Bronchus fibroblast of lung (primary cell): ENCODE results near the gene NLGN2. TPM values are rescaled to one million over a fixed set of nuclear protein-coding genes. Genes with fewer than 3 reads are reported as not detected.

Experiments
- total RNA-seq: library from RNA; depleted of rRNA; stranded (reverse); fragments of >200 nt; gene quantifications from 2 replicates; pipeline ENCODE4 v1.2.3, GENCODE V29; 2015

The NLGN2 gene
- 9.1 and 10.3 TPM in 2 replicates for total RNA-seq

GRCh38 chr17:7407485-7408251 is at the start of gene NLGN2:
Gene NLGN2, plus strand, starts transcription at chr17:7407845. Its CDS starts 411 bp downstream, at chr17:7408256.

GRCh38 chr17:7380855-7381683 is 26.6 kb upstream of the NLGN2 start, which contains the start of gene TNK1:
Gene TNK1, plus strand, starts transcription at chr17:7381089. Its CDS starts 1,838 bp downstream, at chr17:7382927.

GRCh38 chr17:7394452-7395191 is 13.0 kb upstream of the NLGN2 start, which contains the start of gene PLSCR3:
Gene PLSCR3, minus strand, starts transcription at chr17:7394525. Its CDS starts 415 bp downstream, at chr17:7394110.

GRCh38 chr17:7403977-7404736 is 3.5 kb upstream of the NLGN2 start, which contains the start of gene TMEM256:
Gene TMEM256, minus strand, starts transcription at chr17:7404097. Its CDS starts 13 bp downstream, at chr17:7404084.

GRCh38 chr17:7419819-7420610 is 12.4 kb downstream of the NLGN2 start, which contains the start of gene SPEM1:
Gene SPEM1, plus strand, starts transcription at chr17:7420324. Its CDS starts 61 bp downstream, at chr17:7420385.

GRCh38 chr17:7425316-7425715 is 17.7 kb downstream of the NLGN2 start, which contains the start of gene SPEM2:
Gene SPEM2, plus strand, starts transcription at chr17:7425616. Its CDS starts 73 bp downstream, at chr17:7425689.

GRCh38 chr17:7428557-7428956 is 20.9 kb downstream of the NLGN2 start, which contains the start of gene SPEM3:
Gene SPEM3, plus strand, starts transcription at chr17:7428857. Its CDS starts 46 bp downstream, at chr17:7428903.

GRCh38 chr17:7439462-7440112 is 31.9 kb downstream of the NLGN2 start, which contains the start of gene FGF11:
Gene FGF11, plus strand, starts transcription at chr17:7439512. Its CDS starts 109 bp downstream, at chr17:7439621.

GRCh38 chr17:7444682-7445618 is 37.3 kb downstream of the NLGN2 start, which contains the start of gene CHRNB1:
Gene CHRNB1, plus strand, starts transcription at chr17:7445061. Its CDS starts 67 bp downstream, at chr17:7445128.

Other genes with a start within 250 kb of the NLGN2 start
- gene ASGR1, start 228.5 kb upstream of the NLGN2 start, total RNA-seq: 0.34 and 1.2 TPM in 2 replicates
- gene DLG4, start 188.0 kb upstream of the NLGN2 start, total RNA-seq: 7.9 and 8.9 TPM in 2 replicates
- 179 and 194 TPM in 2 replicates for gene ACADVL, start 187.9 kb upstream of the NLGN2 start, total RNA-seq
- gene DVL2, start 173.3 kb upstream of the NLGN2 start, total RNA-seq: 57.5 and 65.3 TPM in 2 replicates
- 41.5 and 42.4 TPM in 2 replicates for gene PHF23, start 168.4 kb upstream of the NLGN2 start, total RNA-seq
- gene GABARAP, start 165.4 kb upstream of the NLGN2 start, total RNA-seq: 213 and 286 TPM in 2 replicates
- 58.0 and 67.5 TPM in 2 replicates for gene CTDNEP1, start 156.1 kb upstream of the NLGN2 start, total RNA-seq
- 37.8 and 40.9 TPM in 2 replicates for gene ELP5, start 155.6 kb upstream of the NLGN2 start, total RNA-seq
- 11.3 and 13.1 TPM in 2 replicates for gene CLDN7, start 145.4 kb upstream of the NLGN2 start, total RNA-seq
- gene SLC2A4, start 126.1 kb upstream of the NLGN2 start, total RNA-seq: 0.15 and 1.0 TPM in 2 replicates
- 0.34 TPM in 1 of 2 replicates, not detected in the other for gene YBX2, start 113.2 kb upstream of the NLGN2 start, total RNA-seq
- gene EIF5A, start 100.2 kb upstream of the NLGN2 start, total RNA-seq: 783 and 934 TPM in 2 replicates
- gene GPS2, start 92.5 kb upstream of the NLGN2 start, total RNA-seq: 70.6 and 96.3 TPM in 2 replicates
- 9.9 and 12.2 TPM in 2 replicates for gene NEURL4, start 78.5 kb upstream of the NLGN2 start, total RNA-seq
- 0.50 and 1.2 TPM in 2 replicates for gene ACAP1, start 71.3 kb upstream of the NLGN2 start, total RNA-seq
- 7.6 and 7.9 TPM in 2 replicates for gene KCTD11, start 55.7 kb upstream of the NLGN2 start, total RNA-seq
- 0.15 TPM in 1 of 2 replicates, not detected in the other for gene TMEM95, start 52.7 kb upstream of the NLGN2 start, total RNA-seq
- gene TNK1, start 26.8 kb upstream of the NLGN2 start, total RNA-seq: under 0.01 TPM in 1 of 2 replicates, not detected in the other
- 43.9 and 45.8 TPM in 2 replicates for gene PLSCR3, start 13.3 kb upstream of the NLGN2 start, total RNA-seq
- gene TMEM256, start 3.7 kb upstream of the NLGN2 start, total RNA-seq: 213 and 214 TPM in 2 replicates
- not detected in 2 replicates for gene SPEM1, start 12.5 kb downstream of the NLGN2 start, total RNA-seq
- not detected in 2 replicates for gene SPEM2, start 17.8 kb downstream of the NLGN2 start, total RNA-seq
- not detected in 2 replicates for gene SPEM3, start 21.0 kb downstream of the NLGN2 start, total RNA-seq
- 2.2 and 3.5 TPM in 2 replicates for gene TMEM102, start 27.6 kb downstream of the NLGN2 start, total RNA-seq
- gene FGF11, start 31.7 kb downstream of the NLGN2 start, total RNA-seq: 0.30 TPM in 1 of 2 replicates, not detected in the other
- 2.0 and 3.6 TPM in 2 replicates for gene CHRNB1, start 37.2 kb downstream of the NLGN2 start, total RNA-seq
- 15.3 and 16.6 TPM in 2 replicates for gene ZBTB4, start 71.8 kb downstream of the NLGN2 start, total RNA-seq
- not detected in 2 replicates for gene SLC35G6, start 73.6 kb downstream of the NLGN2 start, total RNA-seq
- gene POLR2A, start 76.5 kb downstream of the NLGN2 start, total RNA-seq: 21.5 and 22.1 TPM in 2 replicates
- 21.4 and 23.6 TPM in 2 replicates for gene TNFSF12, start 141.2 kb downstream of the NLGN2 start, total RNA-seq
- gene TNFSF13, start 150.9 kb downstream of the NLGN2 start, total RNA-seq: 1.2 TPM in 2 replicates
- gene SENP3, start 154.1 kb downstream of the NLGN2 start, total RNA-seq: 70.2 and 87.8 TPM in 2 replicates
- gene CD68, start 171.8 kb downstream of the NLGN2 start, total RNA-seq: 27.7 and 27.8 TPM in 2 replicates
- 243 and 251 TPM in 2 replicates for gene MPDU1, start 176.0 kb downstream of the NLGN2 start, total RNA-seq
- 2.4 and 2.7 TPM in 2 replicates for gene SOX15, start 182.2 kb downstream of the NLGN2 start, total RNA-seq
- 30.6 and 36.0 TPM in 2 replicates for gene FXR2, start 207.1 kb downstream of the NLGN2 start, total RNA-seq
- 34.1 and 35.5 TPM in 2 replicates for gene SAT2, start 220.0 kb downstream of the NLGN2 start, total RNA-seq
- 0.15 and 0.84 TPM in 2 replicates for gene SHBG, start 222.3 kb downstream of the NLGN2 start, total RNA-seq
- not detected in 2 replicates for gene ATP1B2, start 243.1 kb downstream of the NLGN2 start, total RNA-seq